ENCODE measurements around the gene MAPK10. TPM values are rescaled to one million over a fixed set of nuclear protein-coding genes. Genes with fewer than 3 reads are reported as not detected.

MAPK10 gene
- total RNA-seq, 1 experiment from 2014 or later, result 4.7 TPM

- Mint-ChIP-seq H3K27ac (no peak overlapping the region), H3K9me3 (peaks cover 6 to 8% of the 10 kb centered on the region in 2 experiments), H3K4me3 (no peak overlapping the region), H3K4me1 (peaks cover 11 to 14% of the 10 kb centered on the region in 2 experiments), H3K27me3 (ENCODE audit: low read depth) (no peaks in the 10 kb centered on the region), H3K36me3 (ENCODE audit: insufficient read depth in 1 of 3, low read depth in 3 of 3) (peaks cover 5 to 12% (median 6%) of the 10 kb centered on the region in 3 experiments)
- Histone ChIP-seq H3K27ac (ENCODE audit: insufficient read length, low read depth, low read length) (no peak overlapping the region), H3K23me2 (ENCODE audit: insufficient read length, low read depth, low read length, poor library complexity, severe bottlenecking) (no peaks in the 10 kb centered on the region), H3K9me3 (ENCODE audit: control insufficient read depth, low read depth, low read length) (no peaks in the 10 kb centered on the region), H3K9ac (ENCODE audit: extremely low read depth, insufficient read length, low read length) (no peak overlapping the region), H2BK20ac (ENCODE audit: low read depth, low read length, poor library complexity, severe bottlenecking) (no peak overlapping the region), H4K20me1 (ENCODE audit: control insufficient read depth, insufficient read depth, insufficient read length) (no peaks in the 10 kb centered on the region), H3K79me2 (ENCODE audit: insufficient read depth, low read length) (no peaks in the 10 kb centered on the region), H2BK5ac (ENCODE audit: insufficient read length, low read length) (no peak overlapping the region), H2BK15ac (ENCODE audit: low read depth, low read length) (no peak overlapping the region), H3K23ac (ENCODE audit: insufficient read length, low read depth, low read length) (no peak overlapping the region), H3K56ac (ENCODE audit: insufficient read length, low read depth, low read length) (no peak overlapping the region), H3K79me1 (ENCODE audit: insufficient read depth, low read depth, low read length, poor library complexity, severe bottlenecking) (no peaks in the 10 kb centered on the region), H3K4ac (ENCODE audit: low read depth, low read length) (no peak overlapping the region), H3K14ac (ENCODE audit: insufficient read depth, low read length) (no peak overlapping the region), H4K5ac (ENCODE audit: insufficient read length, low read depth, low read length) (no peak overlapping the region), H2BK120ac (ENCODE audit: low read depth, low read length, poor library complexity, severe bottlenecking) (no peak overlapping the region), H3K4me2 (ENCODE audit: insufficient read depth, insufficient read length, low read length) (no peak overlapping the region), H4K8ac (replicated peaks; ENCODE audit: insufficient read length, low read depth, low read length) (no peak overlapping the region), H2AFZ (ENCODE audit: low read length) (no peak overlapping the region), H3T11ph (ENCODE audit: low read length) (no peak overlapping the region), H3K4me1 (ENCODE audit: insufficient read depth, low read length) (no peaks in the 10 kb centered on the region), H2BK12ac (ENCODE audit: insufficient read length, low read depth, low read length) (no peak overlapping the region), H3K27me3 (ENCODE audit: insufficient read depth, low read length) (no peaks in the 10 kb centered on the region), H2AK5ac (ENCODE audit: insufficient read length, low read length) (no peak overlapping the region), H3K18ac (ENCODE audit: insufficient read length, low read depth, low read length) (no peak overlapping the region), H4K91ac (ENCODE audit: insufficient read length, low read depth, low read length) (no peak overlapping the region)
- no peak for DNase-seq
- WGBS (ENCODE audit: extremely low coverage, insufficient read length, low lambda C conversion rate), result no CpG with 5 or more reads among the region's 1 CpG
- no peak for TF ChIP-seq CTCF (conservative IDR thresholded peaks at IDR 0.05)
Measured at GRCh38 chr4:86366920-86367319, 7.1 kb upstream of the MAPK10 start.
